ENCODE measurements around the gene RARA.

Gene RARA

DNA sequence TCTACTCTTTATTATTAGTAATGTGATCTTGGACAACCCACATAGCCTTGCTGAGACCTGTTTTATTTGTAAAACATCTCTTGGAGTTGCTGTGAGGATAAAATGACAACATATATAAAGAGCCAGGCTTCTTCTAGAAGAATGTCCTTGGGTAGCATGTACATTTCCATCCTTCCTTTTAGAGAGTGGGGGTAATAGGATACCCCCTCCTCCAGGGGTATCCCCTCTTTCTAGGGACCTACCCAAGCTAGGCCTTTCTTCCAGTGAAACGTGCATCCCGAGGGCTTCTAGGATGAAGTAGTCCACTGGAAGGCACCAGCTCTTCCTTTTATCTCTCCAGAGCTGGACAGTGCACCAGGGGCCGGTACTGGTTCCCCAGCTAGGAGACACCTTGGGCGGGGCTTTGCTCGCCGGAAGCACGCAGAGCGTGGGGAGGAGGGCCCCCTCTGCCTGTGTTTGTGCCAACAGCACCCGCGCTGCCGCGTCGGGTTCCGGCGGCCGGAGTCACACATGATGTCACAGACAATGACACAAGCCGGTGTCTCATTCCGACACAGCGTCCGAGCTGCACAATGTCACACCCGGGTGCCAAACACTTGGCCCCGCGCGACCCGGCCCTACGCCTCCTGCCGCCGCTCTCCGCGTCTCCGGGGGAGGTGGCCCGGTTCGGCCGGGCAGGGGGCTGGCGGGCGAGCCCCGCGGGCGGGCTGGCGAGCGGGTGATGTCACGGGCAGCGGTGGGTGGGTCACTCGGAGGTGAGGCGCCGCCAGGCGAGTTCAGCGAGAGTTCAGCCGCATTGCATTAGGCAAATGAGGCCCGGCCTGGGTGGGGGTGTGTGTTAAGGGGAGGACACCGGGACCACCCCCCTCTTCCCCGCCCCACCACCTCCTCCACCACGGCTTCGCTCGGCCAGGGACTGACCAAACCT is 32.2 kb downstream of the RARA start:
- H3K27ac ChIP-seq (ENCODE audit: low read depth, low read length, severe bottlenecking) = peak overlapping the region; percentile 94
- H3K9me3 ChIP-seq (ENCODE audit: control insufficient read depth, low read length) = no peaks in the 10 kb centered on the region
- peaks cover 9% of the 10 kb centered on the region for H3K36me3 ChIP-seq (ENCODE audit: control insufficient read depth, insufficient read depth, low read length)
- H3K4me1 ChIP-seq (ENCODE audit: control insufficient read depth, insufficient read depth, low read length, poor library complexity, severe bottlenecking) = peaks cover 16% of the 10 kb centered on the region
- 0 to 2% methylated on average over 28 to 36 of the region's 55 CpGs for WGBS, 2 experiments (ENCODE audit: insufficient coverage in 2 of 2)
- peak overlapping the region; percentile 80 for H3K4me3 ChIP-seq (ENCODE audit: extremely low read depth, insufficient read depth, low read length, poor library complexity, severe bottlenecking)

DNA sequence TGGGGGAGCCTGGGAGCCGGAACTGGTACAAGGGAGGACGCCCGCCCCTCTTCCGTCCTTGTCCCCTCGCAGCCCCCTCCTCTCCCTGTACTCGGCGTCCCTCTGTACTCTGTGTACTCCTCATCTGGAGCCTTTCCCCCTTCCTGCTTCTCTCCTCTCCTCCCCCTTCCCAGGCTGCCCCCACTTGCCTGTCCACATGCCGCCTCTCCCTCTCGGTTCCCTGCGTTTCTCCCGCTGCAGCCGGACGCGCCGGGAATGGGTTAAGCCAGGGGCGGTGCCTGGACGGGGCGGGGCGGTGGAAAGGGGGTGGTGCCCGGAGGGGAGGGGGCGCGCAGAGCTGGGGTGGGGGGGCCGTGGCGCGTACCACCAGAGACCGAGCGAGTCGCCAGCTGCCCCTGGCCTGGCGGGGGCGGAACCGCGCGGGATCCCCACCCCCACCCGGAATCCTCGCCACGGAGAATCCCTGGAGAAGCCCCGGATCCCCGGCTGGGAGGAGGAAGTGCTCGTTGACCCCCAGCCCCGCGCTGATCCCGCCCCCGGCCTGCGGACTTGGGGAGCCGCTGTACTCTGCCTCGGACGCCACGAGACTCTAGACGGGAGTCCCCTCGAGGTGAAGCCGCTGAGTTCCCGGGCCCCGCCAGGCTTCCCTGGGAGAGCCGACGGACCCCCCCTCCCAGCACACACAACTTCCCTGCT is 33.0 kb downstream of the RARA start:
- Histone ChIP-seq H3K9me3 (ENCODE audit: control insufficient read depth, low read length) (no peaks in the 10 kb centered on the region), H3K4me1 (ENCODE audit: control insufficient read depth, insufficient read depth, low read length, poor library complexity, severe bottlenecking) (peaks cover 24% of the 10 kb centered on the region), H3K4me3 (ENCODE audit: extremely low read depth, insufficient read depth, low read length, poor library complexity, severe bottlenecking) (peak overlapping the region; percentile 80), H3K36me3 (ENCODE audit: control insufficient read depth, insufficient read depth, low read length) (peaks cover 9% of the 10 kb centered on the region), H3K27ac (ENCODE audit: low read depth, low read length, severe bottlenecking) (peak overlapping the region; percentile 94)
- WGBS, 2 experiments (ENCODE audit: insufficient coverage in 2 of 2) = 0% methylated on average over 20 to 31 of the region's 55 CpGs

DNA sequence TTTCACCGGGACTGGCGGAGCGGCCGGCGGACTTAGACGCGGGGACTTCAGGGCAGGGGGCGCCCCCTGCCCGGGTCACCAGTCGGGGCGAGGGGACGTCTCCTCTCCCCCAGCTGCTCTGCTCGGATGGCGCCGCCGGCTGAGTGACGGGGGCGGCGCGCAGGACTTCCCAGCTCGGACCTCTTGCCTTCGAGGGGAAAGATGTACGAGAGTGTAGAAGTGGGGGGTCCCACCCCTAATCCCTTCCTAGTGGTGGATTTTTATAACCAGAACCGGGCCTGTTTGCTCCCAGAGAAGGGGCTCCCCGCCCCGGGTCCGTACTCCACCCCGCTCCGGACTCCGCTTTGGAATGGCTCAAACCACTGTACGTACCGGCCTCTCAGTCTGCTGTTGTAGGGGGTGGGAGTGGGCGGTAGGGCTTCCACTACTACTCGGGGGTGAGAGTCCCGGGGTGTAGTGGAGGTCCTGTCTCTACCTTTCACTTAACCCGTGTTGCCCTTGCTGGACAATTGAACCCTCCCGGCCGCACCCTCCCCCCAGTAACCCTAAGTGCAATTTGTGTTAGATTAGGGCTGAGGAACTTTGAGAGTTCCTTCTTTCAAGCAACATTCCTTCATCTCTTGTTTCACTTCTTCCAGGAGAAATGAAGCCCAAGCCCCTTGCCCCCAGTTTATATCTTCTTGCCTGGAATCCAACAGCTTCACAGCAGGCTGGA is 33.7 kb downstream of the RARA start:
- peak overlapping the region; percentile 80 for H3K4me3 ChIP-seq (ENCODE audit: extremely low read depth, insufficient read depth, low read length, poor library complexity, severe bottlenecking)
- peaks cover 31% of the 10 kb centered on the region for H3K4me1 ChIP-seq (ENCODE audit: control insufficient read depth, insufficient read depth, low read length, poor library complexity, severe bottlenecking)
- WGBS, 2 experiments (ENCODE audit: insufficient coverage in 2 of 2) = 1 to 4% methylated on average over 20 to 22 of the region's 38 CpGs
- no peaks in the 10 kb centered on the region for H3K9me3 ChIP-seq (ENCODE audit: control insufficient read depth, low read length)
- peak overlapping the region; percentile 94 for H3K27ac ChIP-seq (ENCODE audit: low read depth, low read length, severe bottlenecking)
- H3K36me3 ChIP-seq (ENCODE audit: control insufficient read depth, insufficient read depth, low read length) = peaks cover 9% of the 10 kb centered on the region

DNA sequence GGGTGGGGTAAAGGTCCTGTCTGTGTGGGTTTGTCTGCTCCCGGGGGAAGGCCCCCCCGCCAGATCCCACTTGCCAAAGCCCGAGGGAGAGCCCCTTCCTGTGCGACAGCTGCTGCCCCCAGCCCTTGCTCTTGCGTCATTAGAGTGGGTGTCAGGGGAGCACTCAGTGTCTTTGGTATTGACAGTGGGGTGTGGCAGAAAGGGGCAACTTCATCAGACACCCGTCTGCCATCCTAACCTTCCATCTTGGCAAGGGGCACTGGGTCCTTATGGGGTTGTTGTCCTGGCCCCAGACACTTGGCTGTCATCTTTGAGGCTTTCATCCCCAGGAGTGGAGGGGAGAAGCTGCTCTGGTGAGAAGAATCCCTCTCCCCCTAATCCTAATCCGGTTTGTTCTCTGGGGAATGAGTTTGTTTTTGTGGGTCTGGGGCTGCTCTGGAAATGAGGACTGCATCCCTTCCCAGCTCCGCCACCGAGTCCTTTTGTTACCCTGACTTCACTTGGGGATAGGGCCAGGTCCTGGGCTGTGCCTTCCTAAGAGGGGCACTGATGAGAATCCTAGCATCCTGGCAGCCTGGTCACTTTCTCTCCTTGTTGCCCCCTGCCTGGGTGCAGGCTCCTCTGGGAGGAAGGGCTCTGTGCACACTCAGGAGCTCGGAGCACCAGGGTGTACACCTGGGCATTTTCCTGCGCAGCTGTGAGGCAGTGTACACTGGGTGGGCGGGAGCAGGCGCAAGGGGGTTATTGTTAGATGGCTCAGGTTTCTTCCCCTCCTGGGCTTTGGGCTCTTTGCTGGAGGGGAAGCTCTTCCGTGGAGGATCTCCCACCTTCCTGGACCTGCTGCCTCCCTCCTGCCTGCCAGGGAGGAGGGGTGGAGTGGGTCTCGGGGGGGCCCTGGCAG is 34.5 kb downstream of the RARA start:
- Histone ChIP-seq H3K36me3 (ENCODE audit: control insufficient read depth, insufficient read depth, low read length) (peaks cover 8% of the 10 kb centered on the region), H3K4me3 (ENCODE audit: extremely low read depth, insufficient read depth, low read length, poor library complexity, severe bottlenecking) (peak overlapping the region; percentile 80), H3K27ac (ENCODE audit: low read depth, low read length, severe bottlenecking) (peak overlapping the region; percentile 93), H3K4me1 (ENCODE audit: control insufficient read depth, insufficient read depth, low read length, poor library complexity, severe bottlenecking) (peaks cover 39% of the 10 kb centered on the region), H3K9me3 (ENCODE audit: control insufficient read depth, low read length) (no peaks in the 10 kb centered on the region)
- WGBS, 2 experiments (ENCODE audit: insufficient coverage in 2 of 2) = 28 to 29% methylated on average over 5 to 6 of the region's 15 CpGs

DNA sequence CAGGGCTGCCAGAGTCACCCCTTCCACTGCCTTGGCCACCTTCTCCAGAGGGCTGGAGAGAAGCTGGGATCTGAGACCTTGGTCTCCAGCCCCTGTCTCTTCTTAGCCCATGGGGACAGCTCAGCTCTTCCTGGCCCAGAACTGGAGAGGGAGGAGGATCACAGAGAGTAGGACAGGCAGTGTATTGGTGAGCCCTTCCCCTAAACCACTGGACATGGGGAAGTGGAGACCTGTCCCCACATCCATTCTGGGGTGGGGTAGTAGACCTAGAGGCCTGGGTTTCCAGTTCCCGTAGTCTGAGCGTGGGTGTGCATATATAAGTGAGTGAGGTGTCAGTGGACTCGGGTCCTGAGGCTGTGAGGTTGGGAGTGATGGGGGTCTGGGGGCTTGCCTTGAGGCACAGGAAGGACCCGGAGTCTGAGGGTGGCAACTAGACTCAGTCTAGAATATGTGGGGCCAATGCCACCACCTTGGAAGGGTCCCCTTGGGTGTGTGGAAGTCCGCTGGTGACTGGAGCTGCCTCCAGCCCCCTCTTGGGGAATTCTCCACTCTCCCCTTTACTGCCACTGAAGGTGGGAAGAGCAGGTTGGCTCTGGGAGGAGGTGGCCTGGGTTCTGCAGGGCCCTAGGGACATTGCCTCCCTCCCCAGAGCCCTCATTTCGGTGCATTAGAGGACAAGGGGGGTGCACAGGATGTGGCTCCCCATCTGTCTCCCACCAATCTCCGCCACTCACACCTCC is 35.6 kb downstream of the RARA start:
- H3K36me3 ChIP-seq (ENCODE audit: control insufficient read depth, insufficient read depth, low read length) = peaks cover 17% of the 10 kb centered on the region
- H3K4me1 ChIP-seq (ENCODE audit: control insufficient read depth, insufficient read depth, low read length, poor library complexity, severe bottlenecking) = peaks cover 50% of the 10 kb centered on the region
- WGBS, 2 experiments (ENCODE audit: insufficient coverage in 2 of 2) = 60 to 69% methylated on average over 2 to 4 of the region's 7 CpGs
- H3K9me3 ChIP-seq (ENCODE audit: control insufficient read depth, low read length) = no peaks in the 10 kb centered on the region
- H3K27ac ChIP-seq (ENCODE audit: low read depth, low read length, severe bottlenecking) = peak overlapping the region; percentile 93
- H3K4me3 ChIP-seq (ENCODE audit: extremely low read depth, insufficient read depth, low read length, poor library complexity, severe bottlenecking) = peak overlapping the region; percentile 80

DNA sequence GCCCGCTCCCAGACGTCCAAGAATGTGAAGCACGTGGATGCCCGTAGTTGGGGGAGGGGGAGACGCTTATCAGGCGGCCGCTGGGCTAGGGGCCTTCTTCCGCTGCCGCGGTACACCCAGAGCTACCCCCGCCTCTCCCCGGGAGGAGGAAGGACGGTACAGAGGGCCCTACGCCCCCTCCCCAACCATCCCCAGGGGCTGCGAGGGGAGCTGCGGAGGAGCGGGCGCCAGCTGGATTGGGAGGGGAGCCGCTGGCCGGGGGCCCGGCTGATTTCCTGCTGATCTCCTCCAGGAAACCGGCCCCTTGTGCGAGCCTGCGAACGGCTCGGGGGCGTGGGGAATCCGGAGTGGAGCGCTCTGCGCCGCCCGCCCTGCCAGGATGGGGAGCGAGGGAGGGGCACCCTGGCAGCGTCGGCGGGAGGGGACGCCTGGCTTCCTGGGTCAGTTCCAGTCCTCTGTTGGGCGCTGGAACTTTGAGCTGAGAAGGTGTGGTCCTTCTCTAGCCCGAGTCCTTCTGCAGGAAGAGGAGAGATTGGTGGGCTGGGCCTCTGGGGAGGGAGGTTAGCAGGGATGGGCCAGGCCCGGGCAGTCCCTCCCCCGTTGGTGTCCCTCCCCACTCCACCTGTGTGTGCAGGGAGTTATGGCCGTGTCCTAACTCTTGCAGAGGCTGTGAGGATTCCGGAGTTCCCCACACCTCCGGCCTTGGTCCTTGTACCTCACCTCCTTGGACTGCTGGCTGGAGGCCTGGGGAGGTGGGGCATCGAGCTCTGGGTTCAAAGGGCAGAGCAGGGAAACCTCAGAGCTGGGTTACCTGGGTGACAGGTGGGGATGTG is 36.4 kb downstream of the RARA start:
- Histone ChIP-seq H3K36me3 (ENCODE audit: control insufficient read depth, insufficient read depth, low read length) (peaks cover 20% of the 10 kb centered on the region), H3K4me1 (ENCODE audit: control insufficient read depth, insufficient read depth, low read length, poor library complexity, severe bottlenecking) (peaks cover 58% of the 10 kb centered on the region), H3K9me3 (ENCODE audit: control insufficient read depth, low read length) (no peaks in the 10 kb centered on the region), H3K4me3 (ENCODE audit: extremely low read depth, insufficient read depth, low read length, poor library complexity, severe bottlenecking) (peak overlapping the region; percentile 80), H3K27ac (ENCODE audit: low read depth, low read length, severe bottlenecking) (peak overlapping the region; percentile 93)
- 1 to 3% methylated on average over 20 to 26 of the region's 45 CpGs for WGBS, 2 experiments (ENCODE audit: insufficient coverage in 2 of 2)

DNA sequence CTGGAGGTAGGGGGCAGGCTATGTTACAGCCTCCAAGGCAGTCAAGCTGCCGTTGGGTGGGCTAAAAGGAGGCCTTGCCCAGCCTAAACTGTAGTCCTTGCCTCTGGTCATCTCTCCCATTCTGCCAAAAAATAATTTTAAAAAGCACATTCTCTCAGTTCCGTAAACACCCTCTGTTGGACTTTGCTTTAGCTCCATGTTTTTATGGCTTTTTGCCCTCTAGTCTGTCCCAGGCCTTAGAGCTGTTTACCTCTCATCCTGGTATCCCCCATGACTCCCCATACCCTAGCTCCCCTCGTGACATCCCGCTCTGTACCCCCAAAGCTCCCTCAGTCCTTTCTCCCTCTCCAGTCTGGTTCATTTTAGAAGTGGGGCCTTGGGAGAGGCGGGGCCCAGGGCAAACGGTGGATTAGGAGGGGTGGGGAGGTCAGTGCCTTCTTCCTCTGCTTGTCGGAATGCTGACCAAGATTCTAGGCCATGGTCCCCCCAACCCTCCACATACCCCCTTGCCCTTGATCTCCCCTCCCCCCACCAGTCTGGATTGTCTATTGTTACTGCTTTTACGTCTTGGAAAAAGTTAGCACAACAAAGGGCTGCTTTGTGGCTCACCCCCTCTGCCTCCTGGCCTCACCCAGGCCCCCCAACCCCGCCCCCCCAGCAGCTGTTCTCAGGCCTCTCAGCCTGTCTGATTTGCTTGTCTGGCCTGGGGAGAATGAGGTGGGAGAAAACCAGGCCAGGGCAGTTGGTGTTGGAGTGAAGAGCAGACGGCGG is 37.2 kb downstream of the RARA start:
- H3K4me1 ChIP-seq (ENCODE audit: control insufficient read depth, insufficient read depth, low read length, poor library complexity, severe bottlenecking) = peaks cover 64% of the 10 kb centered on the region
- H3K4me3 ChIP-seq (ENCODE audit: extremely low read depth, insufficient read depth, low read length, poor library complexity, severe bottlenecking) = peak overlapping the region; percentile 80
- H3K27ac ChIP-seq (ENCODE audit: low read depth, low read length, severe bottlenecking) = peak overlapping the region; percentile 93
- H3K36me3 ChIP-seq (ENCODE audit: control insufficient read depth, insufficient read depth, low read length) = peaks cover 20% of the 10 kb centered on the region
- H3K9me3 ChIP-seq (ENCODE audit: control insufficient read depth, low read length) = no peaks in the 10 kb centered on the region
- 43 to 50% methylated on average over 4 to 5 of the region's 11 CpGs for WGBS, 2 experiments (ENCODE audit: insufficient coverage in 2 of 2)

DNA sequence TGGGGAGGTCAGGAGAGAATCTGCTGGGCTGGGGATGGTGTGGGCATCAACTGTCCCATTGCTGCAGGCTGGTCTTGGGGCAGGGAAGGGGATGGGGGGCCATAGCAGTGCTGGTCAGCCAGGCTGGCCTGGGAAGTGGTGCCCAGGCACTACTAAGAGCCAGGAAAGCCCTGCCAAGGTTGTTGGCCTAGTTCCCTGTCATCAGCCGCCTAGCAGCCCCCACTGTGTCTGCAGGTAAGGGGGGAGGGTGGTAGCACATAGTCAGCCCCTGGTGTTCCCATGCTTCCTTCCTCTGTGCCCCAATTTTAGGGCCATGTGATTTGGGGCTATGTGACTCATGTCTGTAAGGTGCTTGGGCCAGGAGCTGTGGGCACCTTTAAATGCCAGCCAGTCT is 37.8 kb downstream of the RARA start:
- WGBS, 2 experiments (ENCODE audit: insufficient coverage in 2 of 2) = 71 to 75% methylated on average over 1 of the region's 1 CpG
- Histone ChIP-seq H3K4me3 (ENCODE audit: extremely low read depth, insufficient read depth, low read length, poor library complexity, severe bottlenecking) (peak overlapping the region; percentile 80), H3K9me3 (ENCODE audit: control insufficient read depth, low read length) (no peaks in the 10 kb centered on the region), H3K36me3 (ENCODE audit: control insufficient read depth, insufficient read depth, low read length) (peaks cover 21% of the 10 kb centered on the region), H3K27ac (ENCODE audit: low read depth, low read length, severe bottlenecking) (peak overlapping the region; percentile 93), H3K4me1 (ENCODE audit: control insufficient read depth, insufficient read depth, low read length, poor library complexity, severe bottlenecking) (peaks cover 70% of the 10 kb centered on the region)
